Aorta (tissue), 5 donors: ENCODE measurements around the gene CDC34. TPM values are rescaled to one million over a fixed set of nuclear protein-coding genes. Genes with fewer than 3 reads are reported as not detected.

Source experiments
- ATAC-seq: fragments of 200-7000 bp; cut with Tn5 transposase; one replicate; pipeline ENCODE4 v1.9.1; 2022; ENCODE audit warnings: moderate library complexity; ENCODE audit not compliant: low FRiP score
- DNase-seq, 2 donors: peaks; one replicate each; pipeline ENCODE4 v3.0.0-alpha.2; 2020
- H3K27ac ChIP-seq, 2 donors: one replicate each; pipeline ENCODE4 v1.5.1; 2013; ENCODE audit warnings: low read length in 2 of 2, mild to moderate bottlenecking in 2 of 2, moderate library complexity in 2 of 2, control low read depth in 1 of 2, inconsistent platforms in 1 of 2, low read depth in 1 of 2
- H3K27me3 ChIP-seq, 2 donors: one replicate each; pipeline ENCODE4 v1.6.1; 2013; ENCODE audit warnings: control low read depth in 1 of 2, low read length in 1 of 2, mild to moderate bottlenecking in 1 of 2, moderate library complexity in 1 of 2; ENCODE audit not compliant: insufficient read depth in 2 of 2, control insufficient read depth in 1 of 2
- H3K36me3 ChIP-seq, 2 donors: one replicate each; pipeline ENCODE4 v1.6.1; 2013; ENCODE audit warnings: control low read depth in 1 of 2, low read length in 1 of 2, mild to moderate bottlenecking in 1 of 2; ENCODE audit not compliant: insufficient read depth in 2 of 2, control insufficient read depth in 1 of 2
- H3K4me1 ChIP-seq, 2 donors: one replicate each; pipeline ENCODE4 v1.6.1; 2013; ENCODE audit warnings: low read length in 2 of 2, control low read depth in 1 of 2, mild to moderate bottlenecking in 1 of 2, moderate library complexity in 1 of 2; ENCODE audit not compliant: insufficient read depth in 2 of 2, control insufficient read depth in 1 of 2
- H3K4me3 ChIP-seq, 2 donors: one replicate each; pipeline ENCODE4 v1.5.1; 2013; ENCODE audit warnings: low read length in 2 of 2, control low read depth in 1 of 2, mild to moderate bottlenecking in 1 of 2
- H3K9me3 ChIP-seq: one replicate; pipeline ENCODE4 v1.6.1; 2013; ENCODE audit warnings: mild to moderate bottlenecking, low read length; ENCODE audit not compliant: control insufficient read depth
- WGBS, 2 donors: extraction: QIAGEN DNeasy Blood & Tissue Kit; methylation state at CpG; one replicate each; pipeline ENCODE4 v1.1.7; 2013; 5-methylcytosine and 5-hydroxymethylcytosine counted together
- intact Hi-C, 2 donors: fragments of 100-400 bp; cut with DNase I; formaldehyde crosslinking; loops; one replicate each; pipeline versions ENCODE4 v1.14.2 to v1.15.0; 2022
- polyA plus RNA-seq, 2 donors: library from polyadenylated mRNA; stranded (reverse); fragments of 200-250 nt; gene quantifications; one replicate each; pipeline ENCODE4 v1.2.3, GENCODE V29; 2013
- total RNA-seq, 2 donors: library from RNA; stranded (reverse); fragmentation: NEBNext Ultra II Directional; extraction: Animal tissue kit (Norgen Biotek cat#: 25700); gene quantifications; one replicate each; pipeline ENCODE4 v1.2.1, GENCODE V29; 2021
- donor health status: healthy with polysubstance abuse.
- donor health status: Bipolar disorder and iron deficiency.
- donor health status: DM: no; HTN: no; CAD: no.
- donor health status: DM: no; HTN: no; CAD: no.
- donor health status: DM: yes; HTN: yes; CAD: no.

CDC34 gene
- total and polyA plus RNA-seq, 4 donors, result 27.5 to 79.1 (median 43.0) TPM

DNA sequence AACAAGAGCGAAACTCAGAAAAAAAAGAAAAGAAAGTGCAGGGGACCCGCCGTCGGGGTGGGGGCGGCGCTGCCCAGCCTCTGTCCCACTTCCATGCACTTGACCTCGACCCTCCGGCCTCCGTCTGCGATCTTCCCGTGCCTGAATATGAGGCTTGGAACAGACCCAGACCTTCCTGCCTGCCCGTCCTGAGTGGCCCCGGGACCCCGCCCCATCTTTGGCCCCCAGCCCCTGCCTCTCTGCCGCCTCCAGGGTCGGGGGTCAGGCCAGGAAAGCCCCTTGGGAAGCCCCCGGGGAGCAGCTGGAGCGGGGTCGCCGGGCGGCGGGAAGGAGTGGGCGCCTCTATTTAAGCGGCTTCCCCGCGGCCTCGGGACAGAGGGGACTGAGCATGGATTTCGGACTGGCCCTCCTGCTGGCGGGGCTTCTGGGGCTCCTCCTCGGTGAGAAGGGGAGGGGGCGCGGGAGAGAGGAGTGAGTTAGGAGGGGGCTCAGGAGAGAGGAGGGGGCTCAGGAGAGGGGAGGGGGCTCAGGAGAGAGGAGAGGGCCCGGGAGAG, 35.4 kb upstream of the CDC34 start, which contains the start of gene MADCAM1:
MADCAM1 (plus strand) TSS at position 375 of the 554 bp plus-strand sequence; CDS start at position 389, 14 bp downstream.
- H3K36me3 ChIP-seq, result no peaks in the 10 kb centered on the region
- no peaks in the 10 kb centered on the region for H3K9me3 ChIP-seq
- ATAC-seq (no peak), DNase-seq (no peak)
- H3K4me1 ChIP-seq, result no peaks in the 10 kb centered on the region
- WGBS, 2 donors, result 5 to 6% methylated on average over 32 to 33 of the region's 33 CpGs
- H3K27ac ChIP-seq, result no peak within 1 kb of the TSS
- H3K4me3 ChIP-seq, result no peak within 1 kb of the TSS
- H3K27me3 ChIP-seq, result no peaks in the 10 kb centered on the region
- intact Hi-C loops, result no loop called here

DNA sequence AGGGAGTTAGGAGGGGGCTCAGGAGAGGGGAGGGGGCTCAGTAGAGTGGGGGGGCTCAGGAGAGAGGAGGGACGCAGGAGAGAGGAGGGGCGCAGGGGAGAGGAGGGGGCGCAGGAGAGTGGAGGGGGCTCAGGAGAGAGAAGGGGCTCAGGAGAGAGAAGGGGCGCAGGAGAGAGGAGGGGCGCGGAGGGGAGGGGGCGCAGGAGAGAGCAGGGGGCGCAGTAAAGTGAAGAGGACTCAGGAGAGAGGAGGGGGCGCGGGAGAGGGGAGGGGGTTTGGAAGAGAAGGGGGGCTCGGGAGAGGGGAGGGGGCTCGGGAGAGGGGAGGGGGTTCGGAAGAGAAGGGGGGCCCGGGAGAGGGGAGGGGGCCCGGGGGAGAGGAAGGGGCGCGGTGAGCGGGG, 34.6 kb upstream of the CDC34 start:
- intact Hi-C loops, result no loop called here
- no peak for DNase-seq
- no peak overlapping the region for H3K27ac ChIP-seq
- H3K27me3 ChIP-seq, result no peaks in the 10 kb centered on the region
- no peaks in the 10 kb centered on the region for H3K4me1 ChIP-seq
- WGBS, 2 donors, result 7 to 8% methylated on average over 4 to 18 of the region's 18 CpGs
- H3K36me3 ChIP-seq, result no peaks in the 10 kb centered on the region
- H3K4me3 ChIP-seq, result no peak overlapping the region
- H3K9me3 ChIP-seq, result no peaks in the 10 kb centered on the region
- ATAC-seq, result no peak

DNA sequence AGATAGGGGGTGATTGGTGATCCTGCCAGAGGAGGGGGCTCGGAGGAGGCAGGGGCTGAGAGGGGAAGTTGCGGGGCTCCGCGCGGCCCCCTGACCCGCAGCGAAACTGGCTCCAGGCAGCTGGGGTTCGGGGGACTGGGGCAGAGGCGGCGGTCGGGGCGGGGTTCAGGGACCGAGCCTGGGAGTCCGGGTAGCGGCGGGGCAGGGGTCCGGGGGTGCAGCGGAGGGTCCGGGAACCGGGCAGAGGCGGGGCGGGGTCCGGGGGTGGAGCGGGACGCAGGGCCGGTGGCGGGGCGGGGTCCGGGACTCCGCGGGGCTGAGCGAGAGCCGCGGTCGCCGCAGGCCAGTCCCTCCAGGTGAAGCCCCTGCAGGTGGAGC, 34.1 kb upstream of the CDC34 start:
- Histone ChIP-seq H3K9me3 (no peaks in the 10 kb centered on the region), H3K27me3 (no peaks in the 10 kb centered on the region), H3K27ac (no peak overlapping the region), H3K4me3 (no peak overlapping the region), H3K4me1 (no peaks in the 10 kb centered on the region), H3K36me3 (no peaks in the 10 kb centered on the region)
- intact Hi-C loops, result no loop called here
- ATAC-seq, result no peak
- DNase-seq, result no peak
- 2 to 4% methylated on average over 15 to 36 of the region's 36 CpGs for WGBS, 2 donors

DNA sequence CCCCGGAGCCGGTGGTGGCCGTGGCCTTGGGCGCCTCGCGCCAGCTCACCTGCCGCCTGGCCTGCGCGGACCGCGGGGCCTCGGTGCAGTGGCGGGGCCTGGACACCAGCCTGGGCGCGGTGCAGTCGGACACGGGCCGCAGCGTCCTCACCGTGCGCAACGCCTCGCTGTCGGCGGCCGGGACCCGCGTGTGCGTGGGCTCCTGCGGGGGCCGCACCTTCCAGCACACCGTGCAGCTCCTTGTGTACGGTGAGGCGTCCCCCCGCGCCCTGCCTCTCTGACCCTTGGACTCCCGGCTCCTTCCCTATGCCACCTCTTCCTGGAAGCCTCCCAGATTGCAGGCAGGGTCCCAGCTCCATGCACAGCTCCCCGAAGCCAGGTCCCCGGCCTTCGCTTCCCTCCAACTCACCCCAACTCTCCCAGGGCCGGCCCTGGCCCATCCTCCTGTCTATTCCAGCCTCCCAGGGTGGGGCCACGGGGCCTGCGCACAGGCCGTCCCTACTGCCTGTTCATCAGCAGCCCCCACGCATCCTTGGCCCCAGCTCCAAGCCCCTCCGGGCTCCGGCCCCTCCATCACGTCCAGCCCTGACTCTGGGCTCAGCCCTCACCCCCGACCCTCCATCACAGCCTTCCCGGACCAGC, 33.6 kb upstream of the CDC34 start:
- no peak overlapping the region for H3K4me3 ChIP-seq

GRCh38 chr19:498511-498891, 33.1 kb upstream of the CDC34 start:
- intact Hi-C loops, result no loop called here
- Histone ChIP-seq H3K4me1 (no peaks in the 10 kb centered on the region), H3K9me3 (no peaks in the 10 kb centered on the region), H3K27ac (no peak overlapping the region), H3K4me3 (no peak overlapping the region), H3K27me3 (no peaks in the 10 kb centered on the region), H3K36me3 (no peaks in the 10 kb centered on the region)
- WGBS, 2 donors, result 8 to 9% methylated on average over 17 to 26 of the region's 26 CpGs
- no peak for DNase-seq
- ATAC-seq, result no peak

More for the DNA sequence above, 33.6 kb upstream of the CDC34 start:
- Histone ChIP-seq H3K4me1 (no peaks in the 10 kb centered on the region), H3K9me3 (no peaks in the 10 kb centered on the region), H3K27me3 (no peaks in the 10 kb centered on the region), H3K27ac (no peak overlapping the region), H3K36me3 (no peaks in the 10 kb centered on the region)
- no peak for DNase-seq
- intact Hi-C loops, result no loop called here
- 1 to 2% methylated on average over 31 to 50 of the region's 50 CpGs for WGBS, 2 donors
- ATAC-seq, result no peak

GRCh38 chr19:498977-499623, 32.5 kb upstream of the CDC34 start:
- H3K4me3 ChIP-seq, result no peak overlapping the region
- DNase-seq (no peak), ATAC-seq (no peak)
- intact Hi-C loops, result no loop called here
- no peaks in the 10 kb centered on the region for H3K4me1 ChIP-seq
- no peaks in the 10 kb centered on the region for H3K9me3 ChIP-seq
- H3K36me3 ChIP-seq, result no peaks in the 10 kb centered on the region
- no peak overlapping the region for H3K27ac ChIP-seq
- WGBS, 2 donors, result 74 to 79% methylated on average over 30 to 31 of the region's 31 CpGs
- no peaks in the 10 kb centered on the region for H3K27me3 ChIP-seq

GRCh38 chr19:501646-502045, 29.9 kb upstream of the CDC34 start:
- H3K4me1 ChIP-seq, result no peaks in the 10 kb centered on the region
- intact Hi-C loops, result no loop called here

DNA sequence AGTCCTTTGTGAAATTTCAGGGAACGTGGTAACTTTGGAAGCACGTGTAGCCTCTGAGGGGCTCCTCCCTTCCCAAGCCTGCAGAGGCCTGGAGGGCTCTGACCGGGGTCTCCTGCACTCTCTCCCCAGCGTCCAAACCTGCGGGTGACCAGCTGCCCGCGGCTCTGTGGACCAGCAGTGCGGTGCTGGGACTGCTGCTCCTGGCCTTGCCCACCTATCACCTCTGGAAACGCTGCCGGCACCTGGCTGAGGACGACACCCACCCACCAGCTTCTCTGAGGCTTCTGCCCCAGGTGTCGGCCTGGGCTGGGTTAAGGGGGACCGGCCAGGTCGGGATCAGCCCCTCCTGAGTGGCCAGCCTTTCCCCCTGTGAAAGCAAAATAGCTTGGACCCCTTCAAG, 26.9 kb upstream of the CDC34 start:
- H3K4me3 ChIP-seq, result no peak overlapping the region
- no peaks in the 10 kb centered on the region for H3K27me3 ChIP-seq
- DNase-seq (no peak), ATAC-seq (no peak)
- WGBS, 2 donors, result 83 to 87% methylated on average over 14 of the region's 14 CpGs
- H3K36me3 ChIP-seq, result no peaks in the 10 kb centered on the region
- no peaks in the 10 kb centered on the region for H3K4me1 ChIP-seq
- intact Hi-C loops, result no loop called here
- no peak overlapping the region for H3K27ac ChIP-seq
- H3K9me3 ChIP-seq, result no peaks in the 10 kb centered on the region

More at GRCh38 chr19:501646-502045, 29.9 kb upstream of the CDC34 start:
- Histone ChIP-seq H3K36me3 (no peaks in the 10 kb centered on the region), H3K4me3 (no peak overlapping the region), H3K27me3 (no peaks in the 10 kb centered on the region), H3K9me3 (no peaks in the 10 kb centered on the region), H3K27ac (no peak overlapping the region)
- no peak for DNase-seq
- no peak for ATAC-seq
- WGBS, 2 donors, result 84% methylated on average over 16 to 17 of the region's 17 CpGs
